Endodermal cell (in vitro differentiated cells): ENCODE measurements around the gene IQCH. TPM values are rescaled to one million over a fixed set of nuclear protein-coding genes. Genes with fewer than 3 reads are reported as not detected.

ENCODE experiments used
- DNase-seq: peaks from one replicate; pipeline ENCODE4 v3.0.0-alpha.2; 2017
- H3K27ac ChIP-seq: 2 replicates; pipeline ENCODE4 v1.5.1; 2013; ENCODE audit warnings: mild to moderate bottlenecking, low read depth, low read length, moderate library complexity
- H3K27me3 ChIP-seq: 2 replicates; pipeline ENCODE4 v1.6.1; 2013; ENCODE audit warnings: mild to moderate bottlenecking, low read length, moderate library complexity; ENCODE audit not compliant: insufficient read depth, control insufficient read depth, poor library complexity, severe bottlenecking
- H3K36me3 ChIP-seq: 2 replicates; pipeline ENCODE4 v1.7.0; 2013; ENCODE audit warnings: mild to moderate bottlenecking, low read length, moderate library complexity; ENCODE audit not compliant: control insufficient read depth, insufficient read depth
- H3K4me1 ChIP-seq: one replicate; pipeline ENCODE4 v1.7.0; 2013; ENCODE audit warnings: low read length; ENCODE audit not compliant: control insufficient read depth, insufficient read depth
- H3K4me3 ChIP-seq: 2 replicates; pipeline ENCODE4 v1.5.1; 2013; ENCODE audit warnings: mild to moderate bottlenecking, low read length, moderate library complexity
- H3K9ac ChIP-seq: 2 replicates; pipeline ENCODE4 v1.6.1; 2013; ENCODE audit warnings: mild to moderate bottlenecking, low read length, moderate library complexity; ENCODE audit not compliant: poor library complexity, severe bottlenecking; ENCODE audit errors: extremely low read depth
- H3K9me3 ChIP-seq: 2 replicates; pipeline ENCODE4 v1.6.1; 2013; ENCODE audit warnings: mild to moderate bottlenecking, low read length, moderate library complexity; ENCODE audit not compliant: control insufficient read depth
- H3K27ac Mint-ChIP-seq: 2 replicates; pipeline ENCODE4 v1.8.0; 2020; ENCODE audit warnings: mixed read lengths
- H3K27me3 Mint-ChIP-seq: 2 replicates; pipeline ENCODE4 v1.8.0; 2021; ENCODE audit warnings: mild to moderate bottlenecking, mixed read lengths; ENCODE audit not compliant: insufficient read depth
- H3K36me3 Mint-ChIP-seq: 2 replicates; pipeline ENCODE4 v1.8.0; 2020; ENCODE audit warnings: low read depth, mixed read lengths
- H3K4me1 Mint-ChIP-seq: 2 replicates; pipeline ENCODE4 v1.8.0; 2020; ENCODE audit warnings: mixed read lengths
- H3K4me3 Mint-ChIP-seq: 2 replicates; pipeline ENCODE4 v1.8.0; 2020; ENCODE audit warnings: mild to moderate bottlenecking, moderate library complexity, mixed read lengths
- H3K9me3 Mint-ChIP-seq: 2 replicates; pipeline ENCODE4 v1.8.0; 2020; ENCODE audit warnings: mild to moderate bottlenecking, mixed read lengths
- CTCF ChIP-seq: fragments of 200-600 bp; sonication (generic); conservative IDR thresholded peaks from 2 replicates; pipeline ENCODE4 v1.5.0; 2021; ENCODE audit warnings: antibody characterized with exemption, mild to moderate bottlenecking
- WGBS, 2 experiments: methylation state at CpG; one replicate each; pipeline versions ENCODE4 v1.1.5 to v1.1.7; 2013; ENCODE audit warnings: missing lambda C conversion rate in 2 of 2, mixed read lengths in 1 of 2; ENCODE audit not compliant: insufficient coverage in 1 of 2, insufficient read length in 1 of 2; 5-methylcytosine and 5-hydroxymethylcytosine counted together
- total RNA-seq, 2 donors: library from RNA; stranded (reverse); fragmentation: NEBNext Ultra II Directional in 1 of 2; extraction: Animal tissue kit (Norgen Biotek cat#: 25700) in 1 of 2; gene quantifications; 2 replicates in 1 of 2; 3 replicates in 1 of 2; pipeline ENCODE4 v1.2.1, GENCODE V29; 2021

The IQCH gene
- total RNA-seq, 2 donors from 2014 or later: 6.2 to 12.8 TPM

- no peak overlapping the region for H3K4me3 Mint-ChIP-seq
- H3K9ac ChIP-seq: no peak overlapping the region
- H3K27me3 ChIP-seq: no peaks in the 10 kb centered on the region
- H3K4me1 ChIP-seq: no peaks in the 10 kb centered on the region
- no peaks in the 10 kb centered on the region for H3K9me3 Mint-ChIP-seq
- no peak overlapping the region for H3K4me3 ChIP-seq
- no peak overlapping the region for H3K27ac Mint-ChIP-seq
- H3K27me3 Mint-ChIP-seq: no peaks in the 10 kb centered on the region
- no peaks in the 10 kb centered on the region for H3K36me3 Mint-ChIP-seq
- peaks cover 3% of the 10 kb centered on the region for H3K4me1 Mint-ChIP-seq
- DNase-seq: no peak
- H3K36me3 ChIP-seq: no peaks in the 10 kb centered on the region
- H3K9me3 ChIP-seq: no peaks in the 10 kb centered on the region
- no peak overlapping the region for H3K27ac ChIP-seq
- 91 to 96% methylated on average over 2 of the region's 2 CpGs for WGBS, 2 experiments
- no peak for TF ChIP-seq CTCF
These were observed 114.9 kb downstream of the IQCH start for GRCh38 chr15:67369359-67369998.

GRCh38 chr15:67370206-67370954 is 115.8 kb downstream of the IQCH start:
- WGBS, 2 experiments: 97 to 98% methylated on average over 8 to 9 of the region's 9 CpGs
- H3K9me3 ChIP-seq: no peaks in the 10 kb centered on the region
- peaks cover 3% of the 10 kb centered on the region for H3K4me1 Mint-ChIP-seq
- H3K36me3 ChIP-seq: no peaks in the 10 kb centered on the region
- no peak overlapping the region for H3K4me3 ChIP-seq
- no peaks in the 10 kb centered on the region for H3K9me3 Mint-ChIP-seq
- TF ChIP-seq CTCF: no peak
- H3K4me3 Mint-ChIP-seq: no peak overlapping the region
- H3K9ac ChIP-seq: no peak overlapping the region
- no peaks in the 10 kb centered on the region for H3K4me1 ChIP-seq
- no peak overlapping the region for H3K27ac ChIP-seq
- no peak overlapping the region for H3K27ac Mint-ChIP-seq
- no peaks in the 10 kb centered on the region for H3K27me3 Mint-ChIP-seq
- H3K27me3 ChIP-seq: no peaks in the 10 kb centered on the region
- no peaks in the 10 kb centered on the region for H3K36me3 Mint-ChIP-seq
- DNase-seq: no peak

GRCh38 chr15:67372543-67372942 is 118.0 kb downstream of the IQCH start:
- H3K4me1 Mint-ChIP-seq: peaks cover 3% of the 10 kb centered on the region
- H3K27ac ChIP-seq: no peak overlapping the region
- no peak overlapping the region for H3K9ac ChIP-seq
- no peak for TF ChIP-seq CTCF
- H3K36me3 Mint-ChIP-seq: no peaks in the 10 kb centered on the region
- H3K4me1 ChIP-seq: no peaks in the 10 kb centered on the region
- H3K4me3 Mint-ChIP-seq: no peak overlapping the region
- H3K9me3 Mint-ChIP-seq: no peaks in the 10 kb centered on the region
- no peaks in the 10 kb centered on the region for H3K27me3 ChIP-seq
- WGBS, 2 experiments: 93 to 98% methylated on average over 6 to 8 of the region's 8 CpGs
- no peak overlapping the region for H3K27ac Mint-ChIP-seq
- no peaks in the 10 kb centered on the region for H3K27me3 Mint-ChIP-seq
- no peaks in the 10 kb centered on the region for H3K36me3 ChIP-seq
- H3K9me3 ChIP-seq: no peaks in the 10 kb centered on the region
- no peak overlapping the region for H3K4me3 ChIP-seq
- DNase-seq: no peak
